HG03108 (cell line): ENCODE results near the gene KRTAP4-11.
"Not testable (repeated sequence)": the region's sequence is repeated elsewhere in the genome, so short reads cannot be mapped to it uniquely, and the experiment has no call there.

Source experiments
- ATAC-seq: cut with Tn5 transposase; IDR thresholded peaks from one replicate; pipeline ENCODE4 v1.9.1; 2021; ENCODE audit warnings: moderate library complexity; ENCODE audit not compliant: unreplicated experiment

KRTAP4-11 gene

GRCh38 chr17:41125064-41125463, 6.9 kb upstream of the KRTAP4-11 start:
- no peak for ATAC-seq

- ATAC-seq = not testable (repeated sequence)
Observed at GRCh38 chr17:41123991-41124371, 5.8 kb upstream of the KRTAP4-11 start, which contains the start of gene KRTAP4-12. TSS of gene KRTAP4-12 (minus strand) at chr17:41124182. CDS start at chr17:41124122, 60 bp downstream.

GRCh38 chr17:41123292-41123990, 5.3 kb upstream of the KRTAP4-11 start:
- ATAC-seq = not testable (repeated sequence)

- no peak for ATAC-seq
Observed at GRCh38 chr17:41121742-41122141, 3.6 kb upstream of the KRTAP4-11 start.

GRCh38 chr17:41119696-41120690, 1.8 kb upstream of the KRTAP4-11 start:
- not testable (repeated sequence) for ATAC-seq

GRCh38 chr17:41118721-41119120, 548 bp upstream of the KRTAP4-11 start:
- no peak for ATAC-seq

DNA sequence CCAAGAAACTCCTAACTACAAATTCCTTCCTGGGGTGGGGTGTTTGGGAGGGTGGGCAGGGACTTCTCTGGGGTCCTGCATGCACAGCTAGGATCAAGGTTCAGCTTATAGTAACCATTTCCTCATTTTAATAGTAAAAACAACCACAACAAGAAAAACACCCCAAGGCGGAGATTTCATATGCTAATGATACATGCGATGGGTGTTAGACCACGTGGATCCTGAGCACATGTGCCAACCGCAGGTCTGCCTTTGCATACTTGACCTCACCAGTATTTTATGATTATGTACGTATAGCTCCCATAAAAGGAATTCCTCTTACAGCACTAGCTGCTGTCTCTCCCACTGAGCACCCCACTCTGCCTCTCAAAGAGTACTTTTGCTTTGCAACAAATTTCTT, 1.9 kb downstream of the KRTAP4-11 start:
- ATAC-seq = no peak

GRCh38 chr17:41111151-41111885, 6.9 kb downstream of the KRTAP4-11 start:
- ATAC-seq = no peak

GRCh38 chr17:41108728-41109386, 9.3 kb downstream of the KRTAP4-11 start:
- not testable (repeated sequence) for ATAC-seq

DNA sequence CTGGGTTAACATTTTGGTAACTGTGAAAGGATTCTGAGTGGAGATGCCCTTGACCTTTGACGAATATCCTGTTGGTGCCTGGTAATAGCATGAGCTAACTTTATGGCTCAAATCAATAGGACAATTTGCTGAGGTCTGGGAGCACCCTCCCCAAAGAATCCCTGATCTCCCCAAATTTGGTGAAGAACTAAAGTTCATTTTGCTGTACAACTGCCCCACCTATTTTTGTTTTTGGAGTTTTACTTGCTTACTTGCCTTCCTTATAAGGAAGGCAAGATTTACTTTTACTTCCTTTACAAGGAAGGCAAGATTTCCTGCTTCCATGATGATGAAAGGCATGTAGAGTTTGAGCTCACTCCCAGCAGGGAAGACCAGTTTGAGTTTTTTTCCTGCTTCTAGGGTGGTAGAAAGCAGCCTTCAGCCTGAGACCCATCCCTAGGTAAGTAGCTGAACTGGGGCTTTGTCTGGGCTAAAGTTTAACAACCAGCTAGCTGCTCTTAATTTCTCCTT, 10.2 kb downstream of the KRTAP4-11 start:
- no peak for ATAC-seq

DNA sequence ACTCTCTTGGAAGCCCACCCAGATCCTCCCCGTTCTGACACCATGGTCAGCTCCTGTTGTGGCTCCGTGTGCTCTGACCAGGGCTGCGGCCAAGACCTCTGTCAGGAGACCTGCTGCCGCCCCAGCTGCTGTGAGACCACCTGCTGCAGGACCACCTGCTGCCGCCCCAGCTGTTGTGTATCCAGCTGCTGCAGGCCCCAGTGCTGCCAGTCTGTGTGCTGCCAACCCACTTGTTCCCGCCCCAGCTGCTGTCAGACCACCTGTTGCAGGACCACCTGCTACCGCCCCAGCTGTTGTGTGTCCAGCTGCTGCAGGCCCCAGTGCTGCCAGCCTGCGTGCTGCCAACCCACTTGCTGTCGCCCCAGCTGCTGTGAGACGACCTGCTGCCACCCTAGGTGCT, 12.8 kb downstream of the KRTAP4-11 start, which contains the start of gene KRTAP4-9:
KRTAP4-9 (plus strand) TSS at position 43 of the 400 bp plus-strand sequence; CDS start at position 43, 0 bp downstream.
- ATAC-seq = not testable (repeated sequence)

GRCh38 chr17:41104386-41105038, 13.7 kb downstream of the KRTAP4-11 start:
- ATAC-seq = not testable (repeated sequence)

- ATAC-seq = no peak
Observed at GRCh38 chr17:41103896-41104295, 14.3 kb downstream of the KRTAP4-11 start.

DNA sequence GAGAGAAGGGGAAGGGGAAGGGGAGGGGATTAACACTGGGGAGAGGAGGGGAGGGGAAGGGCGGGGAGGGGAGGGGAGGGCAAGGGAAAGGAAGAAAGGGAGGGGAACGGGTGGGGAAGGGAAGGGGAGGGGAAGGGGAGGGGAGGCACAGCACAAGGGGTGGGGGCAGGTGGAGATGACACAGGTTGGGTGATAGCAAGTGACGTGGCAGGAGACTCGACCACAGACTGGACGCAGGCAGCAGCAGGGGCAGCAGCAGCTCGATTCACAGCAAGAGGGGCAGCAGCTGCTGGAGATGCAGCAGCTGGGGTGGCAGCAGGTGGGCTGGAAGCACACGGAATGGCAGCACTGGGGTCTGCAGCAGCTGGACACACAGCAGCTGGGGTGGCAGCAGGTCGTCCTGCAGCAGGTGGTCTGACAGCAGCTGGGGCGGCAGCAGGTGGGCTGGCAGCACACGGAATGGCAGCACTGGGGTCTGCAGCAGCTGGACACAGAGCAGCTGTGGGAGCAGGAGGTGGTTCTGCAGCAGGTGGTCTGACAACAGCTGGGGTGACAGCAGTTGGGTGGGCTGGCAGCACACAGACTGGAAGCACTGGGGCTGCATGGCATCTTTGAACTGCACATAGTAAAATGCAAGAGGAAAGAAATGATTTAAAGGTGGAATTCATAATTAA, 16.4 kb downstream of the KRTAP4-11 start, which contains the start of gene KRTAP4-16:
KRTAP4-16 (minus strand) TSS at position 624 of the 674 bp plus-strand sequence; CDS start at position 624, 0 bp downstream.
- no peak for ATAC-seq

- not testable (repeated sequence) for ATAC-seq
Observed at GRCh38 chr17:41099682-41100480, 18.3 kb downstream of the KRTAP4-11 start.

DNA sequence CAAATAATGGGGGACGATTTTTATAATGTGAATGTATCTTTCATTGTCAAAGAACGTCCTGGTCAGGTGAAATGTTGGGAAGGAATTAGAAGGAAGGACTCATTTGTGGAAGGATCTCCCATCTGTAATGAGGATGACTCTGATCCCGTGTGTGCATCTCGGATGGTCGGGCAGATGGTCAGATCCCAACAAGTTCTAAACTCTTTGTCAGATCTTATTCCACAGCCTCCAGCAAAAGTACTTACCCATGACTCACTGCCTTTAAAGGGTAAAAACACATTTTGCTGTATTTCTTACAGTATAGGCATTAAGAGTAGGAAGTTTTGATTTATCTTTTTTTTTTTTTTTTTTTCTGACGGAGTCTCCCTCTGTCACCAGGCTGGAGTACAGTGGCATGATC, 19.7 kb downstream of the KRTAP4-11 start:
- no peak for ATAC-seq

- ATAC-seq = no peak
Observed at GRCh38 chr17:41098042-41098441, 20.1 kb downstream of the KRTAP4-11 start, which contains the start of gene KRTAP4-8. TSS of gene KRTAP4-8 (minus strand) at chr17:41098142. CDS start at chr17:41098084, 58 bp downstream.

DNA sequence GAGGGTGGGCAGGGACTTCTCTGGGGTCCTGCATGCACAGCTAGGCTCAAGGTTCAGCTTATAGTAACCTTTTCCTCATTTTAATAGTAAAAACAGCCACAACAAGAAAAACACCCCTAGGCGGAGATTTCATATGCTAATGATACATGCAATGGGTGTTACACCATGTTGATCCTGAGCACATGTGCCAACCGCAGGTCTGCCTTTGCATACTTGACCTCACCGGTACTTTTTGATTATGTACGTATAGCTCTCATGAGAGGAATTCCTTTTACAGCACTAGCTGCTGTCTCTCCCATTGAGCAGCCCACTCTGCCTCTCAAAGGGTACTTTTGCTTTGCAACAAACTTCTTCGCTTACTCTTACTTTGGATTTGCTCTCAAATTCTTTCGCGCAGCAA, 22.1 kb downstream of the KRTAP4-11 start:
- ATAC-seq = no peak
